Effector memory CD4-positive, alpha-beta T cell (primary cell): ENCODE data around the gene XRCC6.
"Not testable (repeated sequence)": the region's sequence is repeated elsewhere in the genome, so short reads cannot be mapped to it uniquely, and the experiment has no call there.

ENCODE experiments used
- DNase-seq, 3 donors: peaks; one replicate each; pipeline ENCODE4 v3.0.0-alpha.2; 2020
- H3K27ac ChIP-seq: 2 replicates; pipeline ENCODE4 v1.7.0; 2013; ENCODE audit warnings: mild to moderate bottlenecking, low read length, moderate library complexity; ENCODE audit not compliant: insufficient read depth, poor library complexity, severe bottlenecking
- H3K27me3 ChIP-seq: replicated peaks from 2 replicates; pipeline ENCODE4 v1.7.0; 2013; ENCODE audit warnings: mild to moderate bottlenecking, low read length; ENCODE audit not compliant: insufficient read depth, control insufficient read depth, poor library complexity, severe bottlenecking
- H3K36me3 ChIP-seq: 2 replicates; pipeline ENCODE4 v1.7.0; 2013; ENCODE audit warnings: mild to moderate bottlenecking, low read length, moderate library complexity; ENCODE audit not compliant: control insufficient read depth, insufficient read depth
- H3K4me1 ChIP-seq: 2 replicates; pipeline ENCODE4 v1.7.0; 2013; ENCODE audit warnings: low read length, mild to moderate bottlenecking; ENCODE audit not compliant: control insufficient read depth, insufficient read depth, poor library complexity, severe bottlenecking
- H3K4me3 ChIP-seq: 2 replicates; pipeline ENCODE4 v1.7.0; 2013; ENCODE audit warnings: low read length, low read depth, mild to moderate bottlenecking; ENCODE audit not compliant: insufficient read depth, poor library complexity, severe bottlenecking
- H3K9me3 ChIP-seq: 2 replicates; pipeline ENCODE4 v1.7.0; 2013; ENCODE audit warnings: mild to moderate bottlenecking, low read length, moderate library complexity; ENCODE audit not compliant: control insufficient read depth

Gene XRCC6

GRCh38 chr22:41682033-41682807 is 61.1 kb downstream of the XRCC6 start:
- peak; percentile 73 to 78 (median 74) for DNase-seq
- peak overlapping the region; percentile 84 for H3K27ac ChIP-seq
- no peaks in the 10 kb centered on the region for H3K9me3 ChIP-seq
- H3K4me1 ChIP-seq, result peaks cover 6% of the 10 kb centered on the region
- peak overlapping the region; percentile 77 for H3K4me3 ChIP-seq
- H3K36me3 ChIP-seq, result peaks cover 27% of the 10 kb centered on the region
- no peaks in the 10 kb centered on the region for H3K27me3 ChIP-seq

- Histone ChIP-seq H3K27me3 (no peaks in the 10 kb centered on the region), H3K9me3 (no peaks in the 10 kb centered on the region), H3K4me3 (peak overlapping the region; percentile 77), H3K36me3 (peaks cover 22% of the 10 kb centered on the region), H3K4me1 (peaks cover 9% of the 10 kb centered on the region), H3K27ac (peak overlapping the region; percentile 84)
- DNase-seq, result no peak
Measured at GRCh38 chr22:41683052-41683451, 62.0 kb downstream of the XRCC6 start.

GRCh38 chr22:41683616-41684015 is 62.5 kb downstream of the XRCC6 start:
- Histone ChIP-seq H3K27ac (no peak overlapping the region), H3K36me3 (peaks cover 16% of the 10 kb centered on the region), H3K27me3 (no peaks in the 10 kb centered on the region), H3K9me3 (no peaks in the 10 kb centered on the region), H3K4me1 (peaks cover 13% of the 10 kb centered on the region), H3K4me3 (no peak overlapping the region)
- DNase-seq, result no peak

GRCh38 chr22:41684194-41684593 is 63.1 kb downstream of the XRCC6 start:
- Histone ChIP-seq H3K27ac (no peak overlapping the region), H3K4me3 (no peak overlapping the region), H3K9me3 (no peaks in the 10 kb centered on the region), H3K27me3 (no peaks in the 10 kb centered on the region), H3K36me3 (peaks cover 10% of the 10 kb centered on the region), H3K4me1 (peaks cover 13% of the 10 kb centered on the region)
- DNase-seq, result no peak

- H3K27me3 ChIP-seq, H3K4me3 ChIP-seq, H3K27ac ChIP-seq, H3K9me3 ChIP-seq, H3K36me3 ChIP-seq, DNase-seq: not testable (repeated sequence)
- peaks cover 13% of the 10 kb centered on the region for H3K4me1 ChIP-seq
Measured at GRCh38 chr22:41686890-41687289, 65.8 kb downstream of the XRCC6 start.

GRCh38 chr22:41687901-41688364 is 66.8 kb downstream of the XRCC6 start:
- Histone ChIP-seq H3K36me3 (no peaks in the 10 kb centered on the region), H3K27me3 (no peaks in the 10 kb centered on the region), H3K4me3 (peak overlapping the region; percentile 93), H3K27ac (peak overlapping the region; percentile 95), H3K9me3 (no peaks in the 10 kb centered on the region), H3K4me1 (peaks cover 13% of the 10 kb centered on the region)
- no peak for DNase-seq

GRCh38 chr22:41688365-41689211 is 67.5 kb downstream of the XRCC6 start, which contains the start of gene SNU13:
TSS of gene SNU13 (minus strand) at chr22:41688867. CDS start at chr22:41688796, 71 bp downstream.
- no peaks in the 10 kb centered on the region for H3K9me3 ChIP-seq
- peak; percentile 88 to 91 (median 88) for DNase-seq
- H3K27me3 ChIP-seq, result no peaks in the 10 kb centered on the region
- peaks cover 12% of the 10 kb centered on the region for H3K4me1 ChIP-seq
- peaks cover 3% of the 10 kb centered on the region for H3K36me3 ChIP-seq
- peak within 1 kb of the TSS; percentile 93 for H3K4me3 ChIP-seq
- H3K27ac ChIP-seq, result peak within 1 kb of the TSS; percentile 95

- Histone ChIP-seq H3K36me3 (peaks cover 5% of the 10 kb centered on the region), H3K4me3 (no peak overlapping the region), H3K4me1 (peaks cover 9% of the 10 kb centered on the region), H3K27ac (peak overlapping the region; percentile 6), H3K27me3 (no peaks in the 10 kb centered on the region), H3K9me3 (no peaks in the 10 kb centered on the region)
- DNase-seq, result no peak
Measured at GRCh38 chr22:41690476-41690875, 69.4 kb downstream of the XRCC6 start.

GRCh38 chr22:41695211-41695610 is 74.1 kb downstream of the XRCC6 start:
- Histone ChIP-seq H3K27me3 (no peaks in the 10 kb centered on the region), H3K4me3 (no peak overlapping the region), H3K36me3 (peaks cover 5% of the 10 kb centered on the region), H3K27ac (no peak overlapping the region), H3K9me3 (no peaks in the 10 kb centered on the region), H3K4me1 (peaks cover 17% of the 10 kb centered on the region)
- DNase-seq, result no peak

GRCh38 chr22:41696703-41697102 is 75.6 kb downstream of the XRCC6 start:
- no peaks in the 10 kb centered on the region for H3K27me3 ChIP-seq
- peak overlapping the region; percentile 10 for H3K27ac ChIP-seq
- peaks cover 5% of the 10 kb centered on the region for H3K36me3 ChIP-seq
- peaks cover 17% of the 10 kb centered on the region for H3K4me1 ChIP-seq
- H3K9me3 ChIP-seq, result no peaks in the 10 kb centered on the region
- no peak overlapping the region for H3K4me3 ChIP-seq
- no peak for DNase-seq
